Type B pancreatic cell (in vitro differentiated cells): ENCODE data around the gene BTBD9. TPM values are rescaled to one million over a fixed set of nuclear protein-coding genes. Genes with fewer than 3 reads are reported as not detected.

ENCODE experiments used
- DNase-seq: peaks from one replicate; pipeline ENCODE4 v3.0.0; 2021; ENCODE audit warnings: mixed read lengths; ENCODE audit not compliant: unreplicated experiment; ENCODE audit errors: extremely low spot score
- H3K27ac Mint-ChIP-seq: 2 replicates; pipeline ENCODE4 v1.8.0; 2021; ENCODE audit warnings: mild to moderate bottlenecking, mixed read lengths
- H3K27me3 Mint-ChIP-seq: 2 replicates; pipeline ENCODE4 v1.8.0; 2021; ENCODE audit warnings: mixed read lengths
- H3K36me3 Mint-ChIP-seq: 2 replicates; pipeline ENCODE4 v1.8.0; 2021; ENCODE audit warnings: mixed read lengths
- H3K4me1 Mint-ChIP-seq: one replicate; pipeline ENCODE4 v1.8.0; 2021; ENCODE audit warnings: mixed read lengths; ENCODE audit not compliant: unreplicated experiment
- H3K4me3 Mint-ChIP-seq: 2 replicates; pipeline ENCODE4 v1.8.0; 2021; ENCODE audit warnings: mild to moderate bottlenecking, mixed read lengths
- H3K9me3 Mint-ChIP-seq: 2 replicates; pipeline ENCODE4 v1.8.0; 2021; ENCODE audit warnings: mixed read lengths
- CTCF ChIP-seq: fragments of 200-600 bp; sonication (generic); conservative IDR thresholded peaks from 2 replicates; pipeline ENCODE4 v1.5.0; 2021; ENCODE audit warnings: antibody characterized with exemption, mild to moderate bottlenecking
- total RNA-seq: library from RNA; stranded (reverse); gene quantifications from 2 replicates; pipeline ENCODE4 v1.2.1, GENCODE V29; 2021; ENCODE audit warnings: low replicate concordance

The BTBD9 gene
- total RNA-seq, 1 donor from 2014 or later, result 14.9 TPM

GRCh38 chr6:38476141-38476540 is 163.6 kb downstream of the BTBD9 start:
- H3K27me3 Mint-ChIP-seq, result peaks cover 6% of the 10 kb centered on the region
- TF ChIP-seq CTCF, result no peak
- no peak overlapping the region for H3K27ac Mint-ChIP-seq
- no peaks in the 10 kb centered on the region for H3K9me3 Mint-ChIP-seq
- peaks cover 4% of the 10 kb centered on the region for H3K36me3 Mint-ChIP-seq
- peaks cover 18% of the 10 kb centered on the region for H3K4me1 Mint-ChIP-seq
- H3K4me3 Mint-ChIP-seq, result no peak overlapping the region
- no peak for DNase-seq

- no peaks in the 10 kb centered on the region for H3K9me3 Mint-ChIP-seq
Observed at GRCh38 chr6:38470548-38470947, 169.2 kb downstream of the BTBD9 start.

GRCh38 chr6:38467566-38467965 is 172.2 kb downstream of the BTBD9 start:
- TF ChIP-seq CTCF, result no peak
- no peak overlapping the region for H3K4me3 Mint-ChIP-seq
- no peak for DNase-seq
- H3K27me3 Mint-ChIP-seq, result no peaks in the 10 kb centered on the region
- H3K4me1 Mint-ChIP-seq, result no peaks in the 10 kb centered on the region
- H3K9me3 Mint-ChIP-seq, result no peaks in the 10 kb centered on the region
- H3K27ac Mint-ChIP-seq, result no peak overlapping the region
- peaks cover 3% of the 10 kb centered on the region for H3K36me3 Mint-ChIP-seq

More at GRCh38 chr6:38470548-38470947, 169.2 kb downstream of the BTBD9 start:
- DNase-seq, result no peak
- Mint-ChIP-seq H3K4me3 (no peak overlapping the region), H3K27me3 (no peaks in the 10 kb centered on the region), H3K4me1 (no peaks in the 10 kb centered on the region), H3K27ac (no peak overlapping the region), H3K36me3 (peaks cover 4% of the 10 kb centered on the region)
- TF ChIP-seq CTCF, result no peak

GRCh38 chr6:38460186-38460585 is 179.5 kb downstream of the BTBD9 start:
- Mint-ChIP-seq H3K36me3 (peaks cover 3% of the 10 kb centered on the region), H3K4me3 (no peak overlapping the region), H3K27me3 (no peaks in the 10 kb centered on the region), H3K27ac (no peak overlapping the region), H3K9me3 (no peaks in the 10 kb centered on the region), H3K4me1 (no peaks in the 10 kb centered on the region)
- no peak for TF ChIP-seq CTCF
- DNase-seq, result no peak

- no peaks in the 10 kb centered on the region for H3K4me1 Mint-ChIP-seq
- DNase-seq, result no peak
- H3K9me3 Mint-ChIP-seq, result no peaks in the 10 kb centered on the region
- no peak for TF ChIP-seq CTCF
- no peaks in the 10 kb centered on the region for H3K27me3 Mint-ChIP-seq
- H3K27ac Mint-ChIP-seq, result no peak overlapping the region
- H3K36me3 Mint-ChIP-seq, result peaks cover 3% of the 10 kb centered on the region
- H3K4me3 Mint-ChIP-seq, result no peak overlapping the region
Observed at GRCh38 chr6:38459291-38459690, 180.4 kb downstream of the BTBD9 start.

- peaks cover 10% of the 10 kb centered on the region for H3K9me3 Mint-ChIP-seq
- DNase-seq, result no peak
Observed at GRCh38 chr6:38453861-38454260, 185.9 kb downstream of the BTBD9 start.

More at GRCh38 chr6:38453861-38454260, 185.9 kb downstream of the BTBD9 start:
- H3K36me3 Mint-ChIP-seq, result peaks cover 7% of the 10 kb centered on the region
- H3K4me1 Mint-ChIP-seq, result no peaks in the 10 kb centered on the region
- no peak for TF ChIP-seq CTCF
- H3K4me3 Mint-ChIP-seq, result no peak overlapping the region
- H3K27me3 Mint-ChIP-seq, result no peaks in the 10 kb centered on the region
- H3K27ac Mint-ChIP-seq, result no peak overlapping the region
